GM18868 (cell line): ENCODE measurements around the gene MPZL1.
A peak's percentile ranks its signal among the peaks of the same experiment; 100 is the strongest.

Experiments used
- ATAC-seq: cut with Tn5 transposase; IDR thresholded peaks from one replicate; pipeline ENCODE4 v1.9.1; 2021; ENCODE audit warnings: mild to moderate bottlenecking, moderate library complexity; ENCODE audit not compliant: unreplicated experiment

The MPZL1 gene

DNA sequence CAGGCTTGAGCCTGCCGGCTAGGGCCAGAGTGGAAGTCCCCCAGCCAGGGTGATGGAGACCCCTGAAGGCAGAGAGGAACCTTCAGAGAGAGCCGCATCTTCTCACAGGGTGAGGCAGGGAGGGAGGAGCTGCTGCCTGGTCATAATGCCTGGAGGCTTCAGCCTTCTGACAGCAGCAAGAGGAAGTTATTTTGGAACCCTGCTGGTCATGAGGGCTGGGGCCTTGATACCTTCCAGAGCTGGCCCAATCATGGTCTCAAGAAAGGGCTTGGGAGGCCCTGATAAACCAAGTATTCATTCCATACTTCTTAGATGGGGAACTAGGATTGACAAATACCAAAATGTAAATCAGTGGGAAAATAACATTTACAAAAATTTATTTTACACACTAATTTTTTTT is 26.6 kb upstream of the MPZL1 start:
- no peak for ATAC-seq

DNA sequence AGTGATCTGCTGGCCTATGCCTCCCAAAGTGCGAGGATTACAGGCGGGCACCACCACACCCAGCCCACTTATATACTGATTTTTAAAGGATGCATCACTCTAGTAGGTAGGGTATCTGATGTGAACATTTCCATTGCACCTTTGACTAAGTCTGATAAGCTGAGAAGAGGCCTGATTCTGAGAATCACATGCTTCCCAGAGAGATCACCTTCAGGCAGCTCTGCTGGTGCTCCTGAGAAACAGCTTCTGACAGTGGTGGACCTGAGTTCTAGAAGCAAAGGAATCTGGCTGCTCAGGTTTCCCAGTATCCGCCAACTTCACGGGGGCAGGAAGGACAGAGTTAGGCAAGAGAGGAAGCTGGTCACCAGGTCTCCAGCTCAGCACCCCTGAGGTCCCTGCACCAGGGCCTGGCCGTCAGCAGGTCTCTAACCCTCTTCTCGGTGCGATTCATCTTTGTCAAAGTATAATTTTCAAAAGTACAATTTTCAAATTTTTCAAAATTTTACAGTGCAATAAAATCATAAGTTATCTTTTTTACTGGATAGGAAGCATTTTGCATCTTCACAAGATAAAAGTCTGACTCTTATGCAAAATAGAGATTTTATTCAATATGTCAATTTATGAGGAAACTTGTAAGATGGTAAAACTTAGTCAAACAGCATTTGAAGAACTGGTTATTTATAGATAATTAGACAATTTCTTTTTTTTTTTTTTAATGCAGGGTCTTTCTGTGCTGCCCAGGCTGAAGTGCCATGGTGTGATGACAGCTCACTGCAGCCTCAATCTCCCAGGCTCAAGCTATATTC is 25.8 kb upstream of the MPZL1 start:
- no peak for ATAC-seq

DNA sequence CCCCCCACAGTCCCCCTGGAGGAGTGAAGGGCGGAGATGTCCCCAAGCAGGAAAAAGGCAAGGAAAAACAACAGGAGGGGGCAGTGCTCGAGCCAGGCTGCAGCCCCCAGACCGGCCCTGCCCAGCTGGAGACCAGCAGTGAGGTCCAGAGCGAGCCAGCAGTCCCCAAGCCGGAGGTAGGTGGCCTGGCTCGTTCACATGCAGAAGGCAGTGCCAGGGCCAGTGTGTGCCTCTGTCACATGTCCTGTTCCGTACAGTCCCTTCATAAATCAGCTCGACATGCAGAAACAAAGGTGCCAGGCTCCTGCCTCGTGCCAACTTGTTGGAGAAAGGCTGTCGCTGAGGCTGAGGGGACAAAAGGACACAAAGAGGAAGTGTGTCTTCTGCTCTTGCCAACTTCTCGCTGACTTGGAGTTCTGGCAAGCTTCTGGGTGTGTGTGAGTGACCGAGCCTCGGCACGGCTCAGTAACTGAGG is 24.1 kb upstream of the MPZL1 start:
- no peak for ATAC-seq

DNA sequence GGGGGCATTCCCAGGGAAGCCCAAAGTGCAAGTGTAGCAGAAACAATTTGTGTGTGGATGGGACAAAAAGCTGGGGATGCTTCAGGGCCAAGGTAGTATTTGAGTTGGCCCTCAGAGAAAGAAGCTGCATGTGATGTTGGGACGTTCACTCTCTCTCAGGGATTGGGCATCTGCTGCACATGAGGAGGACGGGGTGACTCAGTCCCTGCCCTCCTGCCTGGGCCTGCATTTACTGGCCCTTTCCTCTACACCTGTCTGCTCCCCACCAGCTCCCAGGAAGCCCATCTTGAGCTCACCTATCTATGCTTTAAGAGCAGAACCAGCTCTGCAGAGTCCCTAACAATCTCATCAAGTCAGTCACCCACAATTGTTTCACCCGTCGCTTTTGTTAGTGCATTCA is 23.5 kb upstream of the MPZL1 start:
- ATAC-seq: no peak

DNA sequence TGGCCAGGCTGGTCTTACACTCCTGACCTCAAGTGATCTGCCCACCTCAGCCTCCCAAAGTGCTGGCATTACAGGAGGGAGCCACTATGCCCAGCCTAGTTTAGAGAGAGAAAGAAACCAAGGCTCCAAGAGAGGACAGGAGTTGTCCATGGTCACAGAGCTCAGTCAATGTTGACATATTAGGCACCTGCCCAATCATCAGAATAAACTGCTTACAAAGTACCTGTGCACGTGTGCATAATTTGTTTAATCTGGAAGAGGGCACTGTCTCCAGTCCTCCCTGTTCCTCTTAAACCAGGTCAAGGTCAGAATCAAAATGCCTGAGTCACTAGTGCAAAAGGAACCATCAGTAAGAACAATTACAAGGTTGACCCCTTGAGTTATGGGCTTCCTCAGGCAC is 20.3 kb upstream of the MPZL1 start:
- ATAC-seq: no peak

DNA sequence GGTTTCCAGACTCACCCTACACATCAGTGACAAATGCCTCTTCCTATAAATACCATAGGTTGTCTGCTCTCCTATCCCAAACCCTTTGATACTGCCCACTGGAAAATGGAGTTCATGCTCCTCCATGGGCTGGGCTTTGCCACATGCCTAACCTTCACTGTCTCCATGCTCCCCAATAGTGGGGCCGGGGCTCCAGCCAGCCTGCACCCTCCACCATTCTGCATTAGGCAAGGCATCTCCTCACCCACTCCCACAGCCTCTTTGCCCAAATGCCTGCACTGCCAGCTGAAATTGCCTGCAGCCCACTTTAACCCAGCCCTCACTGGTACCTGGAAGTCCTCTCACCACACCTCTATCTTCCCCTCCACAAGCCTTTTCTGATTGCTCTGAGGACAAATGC is 18.2 kb upstream of the MPZL1 start:
- no peak for ATAC-seq

DNA sequence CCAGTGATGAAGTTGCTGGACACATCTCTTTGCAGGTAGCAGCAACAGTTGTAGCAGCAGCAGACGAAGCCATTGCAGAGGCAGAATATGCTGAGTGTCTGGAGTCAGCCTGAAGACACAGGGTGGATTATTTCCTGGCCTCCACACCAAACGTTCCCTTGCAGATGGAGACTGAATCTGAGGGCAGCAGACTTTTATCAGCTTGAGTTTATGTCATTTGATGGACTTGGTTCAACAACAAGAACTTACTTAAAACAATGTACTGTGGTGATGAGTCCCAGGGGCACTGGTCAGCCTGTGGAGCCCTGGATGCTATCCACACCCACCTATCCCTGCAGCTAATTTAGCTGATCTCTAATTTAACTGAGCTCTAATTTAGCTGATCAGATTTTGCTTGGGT is 17.1 kb upstream of the MPZL1 start:
- ATAC-seq: no peak

DNA sequence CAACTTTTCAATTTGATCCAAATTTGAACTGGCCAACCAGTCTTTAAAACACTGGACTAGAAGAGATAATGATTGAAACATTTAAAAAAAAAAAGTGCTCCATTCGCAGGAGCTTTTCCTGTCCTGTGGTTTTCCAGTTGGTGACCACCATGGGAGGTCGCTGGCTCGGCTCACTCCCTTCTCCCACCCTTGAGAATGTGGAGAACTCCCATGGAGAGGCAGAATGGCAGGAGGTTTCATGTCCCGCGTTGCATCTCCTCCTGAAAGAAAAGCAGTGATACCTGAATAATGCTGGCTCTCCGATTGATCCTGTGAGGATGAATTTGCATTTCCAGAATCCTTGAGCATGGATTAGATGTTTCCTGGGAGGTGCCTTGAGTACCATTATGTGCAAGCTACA is 16.5 kb upstream of the MPZL1 start:
- ATAC-seq: no peak

DNA sequence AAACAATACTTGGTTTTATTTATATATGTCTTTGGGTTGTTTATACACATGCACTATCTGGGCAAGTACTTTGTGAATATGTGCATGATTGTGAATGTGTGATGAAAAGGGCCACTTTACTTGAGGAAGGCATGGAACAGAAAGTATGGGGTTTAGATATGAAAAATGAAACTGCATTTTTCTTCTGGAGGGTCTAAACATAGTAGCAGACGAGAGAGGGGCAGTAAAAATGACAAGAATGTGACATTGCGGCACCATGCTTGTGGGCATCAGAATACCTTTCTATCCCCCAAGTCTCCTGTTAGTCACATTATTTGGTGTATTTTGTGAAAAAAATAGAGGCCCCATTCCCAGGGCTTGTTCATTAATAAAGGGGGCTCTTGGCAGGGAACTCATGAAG is 15.4 kb upstream of the MPZL1 start:
- ATAC-seq: no peak

DNA sequence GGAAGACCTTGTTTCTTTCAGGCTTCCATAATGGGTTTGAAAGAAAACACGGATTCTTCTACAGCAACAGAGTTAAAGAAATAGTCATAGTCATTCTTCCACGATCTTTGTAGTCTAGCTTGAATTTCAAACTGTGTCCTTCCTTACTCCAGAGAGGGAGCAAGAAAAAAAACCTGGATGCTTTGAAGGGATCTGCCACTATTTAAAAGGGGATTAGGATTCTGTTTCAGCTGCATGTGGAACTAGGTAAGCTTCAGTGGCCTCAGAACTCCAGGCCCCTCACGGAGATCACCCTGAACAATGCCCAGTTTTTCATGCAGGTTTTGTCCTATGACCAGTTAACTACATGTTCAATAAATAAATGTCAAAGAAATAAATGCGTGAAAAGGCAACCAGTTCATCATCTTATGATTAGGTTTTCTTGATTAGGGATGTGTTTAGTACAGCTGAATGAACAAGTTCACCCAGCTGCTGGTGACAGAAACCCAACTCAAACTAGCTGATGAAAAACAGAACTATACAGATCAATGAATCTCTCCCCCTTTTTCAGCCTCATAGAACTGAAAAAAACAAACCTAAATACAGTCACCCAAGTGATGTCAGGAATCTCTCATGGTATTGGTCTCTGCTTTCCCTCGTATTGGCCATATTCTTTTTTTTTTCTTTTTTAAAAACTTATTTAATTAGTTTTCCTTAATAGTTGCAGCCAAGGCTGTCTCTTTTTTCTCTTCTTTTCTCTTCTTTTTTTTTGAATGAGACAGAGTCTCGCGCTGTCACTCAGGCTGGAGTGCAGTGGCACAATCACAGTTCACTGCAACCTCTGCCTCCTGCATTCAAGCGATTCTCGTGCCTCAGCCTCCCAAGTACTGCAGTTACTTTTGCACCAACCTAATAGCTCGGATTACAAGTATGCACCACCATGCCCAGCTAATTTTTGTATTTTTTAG is 14.6 kb upstream of the MPZL1 start:
- peak; percentile 60 for ATAC-seq

DNA sequence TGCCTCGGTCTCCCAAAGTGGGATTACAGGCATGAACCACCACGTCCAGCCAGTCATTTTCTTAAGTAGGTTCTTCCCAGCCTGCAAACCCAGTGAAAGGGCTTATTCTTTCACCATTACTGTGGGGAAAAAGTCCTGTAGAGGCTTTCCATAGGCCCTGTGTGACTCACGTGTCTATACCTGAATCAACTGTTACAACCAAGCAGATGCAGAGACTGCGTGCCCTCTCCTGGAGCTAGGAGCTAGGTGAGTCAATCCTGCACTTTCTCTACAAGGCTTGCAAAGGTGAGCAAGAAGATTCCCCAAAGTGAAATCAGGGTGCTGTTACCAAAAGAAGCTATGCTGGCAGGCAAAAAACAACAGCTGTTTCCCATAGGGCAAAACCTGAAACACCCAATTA is 13.8 kb upstream of the MPZL1 start:
- ATAC-seq: no peak

DNA sequence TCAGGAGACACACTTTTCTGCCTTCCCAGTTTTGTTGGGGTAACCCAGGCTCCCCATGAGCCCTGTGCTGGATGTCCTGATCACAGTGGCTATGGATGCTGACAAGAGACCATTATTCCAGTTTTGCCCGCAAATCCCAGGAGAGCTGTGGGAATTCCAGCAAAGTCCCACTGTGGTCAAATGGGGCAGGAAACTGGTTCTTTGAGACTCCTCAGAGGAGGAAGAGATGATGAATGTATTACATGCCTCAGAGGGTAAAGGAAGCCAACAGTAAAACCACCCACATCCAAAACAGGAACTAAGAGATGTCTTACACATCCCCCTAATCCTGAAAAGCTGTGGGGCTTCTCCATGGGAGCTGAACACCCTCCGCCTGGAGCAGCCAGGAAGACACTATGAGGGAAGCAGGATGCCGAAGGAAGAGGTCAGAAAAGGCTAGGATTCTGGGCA is 12.8 kb upstream of the MPZL1 start:
- peak; percentile 46 for ATAC-seq

DNA sequence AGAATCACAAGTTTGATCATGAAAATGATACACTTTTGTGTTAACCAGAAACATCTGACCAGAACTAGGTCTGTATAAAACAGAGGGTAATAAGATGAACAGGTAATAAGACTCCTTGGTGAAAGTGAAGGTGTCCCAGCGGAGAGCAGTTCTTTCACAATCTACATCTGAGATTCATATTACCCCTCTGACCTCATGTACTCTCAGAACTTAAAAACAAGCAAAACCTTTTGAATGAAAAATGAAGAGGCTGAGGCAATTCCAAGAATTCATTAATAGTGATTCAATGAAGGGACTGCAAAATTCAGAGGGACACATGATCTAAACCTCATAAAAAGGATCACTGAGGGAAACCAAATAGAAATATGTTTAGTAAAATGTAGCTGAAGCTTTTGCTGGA is 10.9 kb upstream of the MPZL1 start:
- ATAC-seq: no peak

DNA sequence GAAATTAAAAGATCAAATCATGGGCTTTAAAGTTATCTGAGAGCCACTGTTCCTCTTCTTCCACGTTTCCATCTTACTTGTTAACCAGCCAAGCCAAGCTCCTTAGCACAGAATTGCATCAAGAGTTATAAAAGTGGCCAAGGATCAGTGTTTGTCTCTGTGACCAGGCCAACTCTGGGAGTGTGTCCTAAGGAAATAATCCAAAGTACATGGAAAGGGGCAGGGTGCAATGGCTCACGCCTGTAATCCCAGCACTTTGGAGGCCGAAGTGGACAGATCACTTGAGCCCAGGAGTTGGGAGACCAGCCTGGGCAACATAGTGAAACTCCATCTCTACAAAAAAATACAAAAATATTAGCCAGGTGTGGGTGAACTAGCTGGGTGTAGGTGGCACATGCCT is 10.0 kb upstream of the MPZL1 start:
- no peak for ATAC-seq

DNA sequence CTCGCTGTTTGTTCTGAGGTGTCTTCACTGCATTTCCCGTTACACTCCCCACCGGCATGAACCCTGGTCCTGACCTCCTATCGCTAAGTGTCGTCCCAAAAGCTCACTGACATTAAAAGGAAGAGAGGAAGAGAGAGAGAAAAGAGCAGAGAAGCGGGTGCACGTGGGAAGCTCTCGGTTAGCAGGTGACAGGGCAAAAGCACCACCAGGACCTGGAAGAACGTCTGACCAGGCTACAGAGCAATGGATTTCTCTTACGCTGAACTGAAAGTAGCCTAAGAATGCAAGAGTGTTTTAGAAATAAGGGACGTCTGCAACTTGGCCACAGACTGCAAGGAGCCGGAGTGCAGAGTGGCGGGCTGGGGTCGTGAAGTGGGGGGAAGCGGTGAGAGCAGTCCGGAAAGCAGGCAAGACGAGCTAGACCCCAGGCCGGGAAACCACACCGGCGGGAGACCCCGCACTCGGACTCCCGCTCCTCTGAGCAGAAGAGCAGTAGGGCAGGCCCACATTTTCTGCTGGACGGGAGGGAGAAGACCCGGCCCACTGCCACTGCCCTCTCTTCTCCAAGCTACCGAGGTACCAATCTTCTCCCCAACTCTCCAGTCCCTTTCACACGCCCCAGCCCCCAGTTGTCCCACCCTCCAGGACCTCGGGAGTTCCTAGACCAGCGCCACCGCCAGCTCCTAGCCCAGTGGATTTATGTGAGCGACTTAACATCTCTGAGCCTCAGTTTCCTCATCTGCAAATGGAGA is 8.3 kb upstream of the MPZL1 start:
- no peak for ATAC-seq

DNA sequence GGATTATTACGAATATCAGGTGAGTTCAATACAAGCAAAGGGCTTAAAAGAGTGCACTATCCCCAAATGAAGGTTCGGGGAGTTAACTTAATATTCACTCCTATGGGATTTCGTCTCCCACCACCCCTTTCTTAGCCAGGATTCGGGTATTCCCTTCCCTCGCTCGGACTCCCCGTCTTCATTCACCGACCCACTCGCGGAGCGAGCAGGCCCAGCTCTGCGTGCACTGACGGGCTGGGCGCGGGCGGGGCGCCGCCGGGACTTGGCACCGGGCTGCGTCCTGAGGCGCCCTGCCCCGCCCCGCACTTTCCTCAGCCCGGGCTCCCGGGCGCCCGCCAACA is 7.7 kb upstream of the MPZL1 start:
- peak; percentile 55 for ATAC-seq

DNA sequence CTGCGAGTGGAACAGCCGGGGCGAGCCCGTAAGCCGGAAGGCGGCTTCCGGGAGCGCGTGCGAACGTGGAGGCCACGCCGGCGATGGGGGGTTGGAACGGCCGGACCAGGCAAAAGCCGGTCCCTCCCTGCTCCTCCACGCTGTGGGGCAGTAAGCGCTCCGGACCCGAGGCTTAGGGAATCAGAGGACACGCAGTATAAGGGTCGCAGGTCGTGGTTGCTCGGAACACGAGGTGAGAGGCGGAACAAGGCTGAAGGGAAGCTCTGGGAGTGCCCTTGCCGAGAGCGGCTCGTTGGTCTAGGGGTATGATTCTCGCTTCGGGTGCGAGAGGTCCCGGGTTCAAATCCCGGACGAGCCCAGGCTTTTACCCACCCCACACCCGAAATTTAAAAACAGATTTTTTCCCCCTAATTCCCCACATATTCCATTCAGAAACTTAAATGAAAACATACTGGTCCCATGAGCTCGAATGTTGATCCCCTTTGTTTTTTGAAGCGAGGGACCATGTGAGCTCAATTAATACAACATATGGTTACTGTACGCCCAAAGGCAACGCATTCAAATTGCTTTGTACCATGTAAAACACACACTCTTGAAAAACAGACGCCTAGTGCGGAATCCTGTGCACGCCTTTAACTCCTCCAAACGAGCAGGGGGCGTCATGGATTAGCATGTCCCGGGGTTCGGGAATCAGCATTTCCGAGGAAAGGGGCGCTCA is 7.2 kb upstream of the MPZL1 start:
- ATAC-seq: peak; percentile 46

DNA sequence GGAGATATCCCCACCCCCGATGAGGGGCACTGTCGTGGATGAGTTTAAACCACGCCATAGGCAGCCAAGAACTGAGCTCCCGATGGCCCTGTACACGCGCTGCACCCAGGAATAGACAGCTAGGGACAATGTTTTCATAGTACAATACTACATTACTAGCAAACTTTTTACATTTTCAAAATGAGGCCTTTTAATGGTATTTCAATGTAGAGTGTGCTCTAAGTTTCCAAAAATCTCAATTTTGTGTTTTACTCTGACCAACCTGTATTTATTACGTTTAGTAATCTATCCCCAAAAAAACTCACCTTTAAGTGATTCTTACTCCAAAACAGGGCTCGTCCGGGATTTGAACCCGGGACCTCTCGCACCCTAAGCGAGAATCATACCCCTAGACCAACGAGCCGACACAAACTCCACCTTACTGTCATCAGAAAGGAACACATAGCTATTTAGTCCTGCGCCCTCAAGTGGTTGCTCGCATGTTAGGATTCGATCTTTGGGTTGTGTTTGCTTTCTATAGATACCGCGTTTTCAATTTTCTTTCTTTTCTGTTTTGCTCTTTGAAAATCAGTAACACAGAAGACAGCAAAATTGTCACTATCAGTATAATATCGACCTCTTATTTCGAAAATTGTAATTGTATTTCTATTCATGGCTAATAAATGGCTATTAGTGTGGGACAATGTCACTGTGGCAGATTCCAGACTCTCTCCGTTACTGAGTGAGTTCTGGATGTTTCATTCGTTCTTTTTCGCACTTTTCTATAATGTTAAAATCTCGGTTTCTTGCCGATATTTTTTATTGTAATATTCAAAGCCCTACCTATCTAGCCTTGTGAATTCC is 6.4 kb upstream of the MPZL1 start:
- ATAC-seq: peak; percentile 26

DNA sequence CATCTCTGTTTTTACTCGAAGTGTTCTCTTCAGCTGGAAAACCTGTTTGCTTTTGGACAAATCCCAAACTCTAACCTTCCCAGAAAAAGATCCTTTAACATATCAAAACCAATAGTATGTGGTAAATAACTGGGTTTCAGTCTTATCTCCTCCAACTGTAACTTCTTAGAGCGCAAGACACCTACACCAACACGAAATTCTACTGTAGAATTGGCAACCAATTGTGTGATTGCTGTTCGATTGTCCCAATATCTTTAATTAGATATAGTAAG is 5.8 kb upstream of the MPZL1 start:
- ATAC-seq: no peak

DNA sequence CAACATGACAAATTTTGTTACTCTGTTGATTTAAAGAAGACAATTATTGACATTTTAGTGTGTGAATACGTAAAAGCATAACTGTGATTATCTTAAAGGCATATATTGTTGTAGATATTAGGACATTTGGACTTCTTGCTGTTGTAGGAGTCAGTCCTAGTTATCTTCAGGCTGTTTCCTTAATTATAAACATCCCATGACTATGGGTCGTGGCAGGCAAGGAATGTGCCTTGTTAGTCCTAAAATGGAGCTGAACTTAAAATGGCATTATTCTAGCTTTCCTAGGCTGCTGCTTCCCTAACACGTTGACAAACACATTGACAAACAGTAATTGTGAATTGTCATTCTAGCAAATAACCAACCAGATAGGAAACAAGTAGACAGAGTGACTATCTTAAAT is 4.4 kb upstream of the MPZL1 start:
- no peak for ATAC-seq
